Right ventricle myocardium superior (tissue), 1 donor: ENCODE data around the gene KIF16B. TPM values are rescaled to one million over a fixed set of nuclear protein-coding genes. Genes with fewer than 3 reads are reported as not detected.
"Not testable (repeated sequence)": the region's sequence is repeated elsewhere in the genome, so short reads cannot be mapped to it uniquely, and the experiment has no call there.

Experiments used
- ATAC-seq: fragments of 200-7000 bp; cut with Tn5 transposase; one replicate; pipeline ENCODE4 v1.9.1; 2020; ENCODE audit warnings: mild to moderate bottlenecking; ENCODE audit not compliant: poor library complexity
- DNase-seq: peaks from one replicate; pipeline ENCODE4 v3.0.0-alpha.2; 2020
- intact Hi-C: fragments of 100-400 bp; cut with DNase I; formaldehyde crosslinking; loops from one replicate; pipeline ENCODE4 v1.11.2; 2022
- total RNA-seq: library from RNA; stranded (reverse); fragmentation: NEBNext Ultra II Directional; extraction: Animal tissue kit (Norgen Biotek cat#: 25700); gene quantifications from one replicate; pipeline ENCODE4 v1.2.1, GENCODE V29; 2021
- donor health status: DM: no; HTN: yes; CAD: no; lungs with severe emphysema.

KIF16B gene
- total RNA-seq, 1 donor from 2014 or later: 18.3 TPM

DNA sequence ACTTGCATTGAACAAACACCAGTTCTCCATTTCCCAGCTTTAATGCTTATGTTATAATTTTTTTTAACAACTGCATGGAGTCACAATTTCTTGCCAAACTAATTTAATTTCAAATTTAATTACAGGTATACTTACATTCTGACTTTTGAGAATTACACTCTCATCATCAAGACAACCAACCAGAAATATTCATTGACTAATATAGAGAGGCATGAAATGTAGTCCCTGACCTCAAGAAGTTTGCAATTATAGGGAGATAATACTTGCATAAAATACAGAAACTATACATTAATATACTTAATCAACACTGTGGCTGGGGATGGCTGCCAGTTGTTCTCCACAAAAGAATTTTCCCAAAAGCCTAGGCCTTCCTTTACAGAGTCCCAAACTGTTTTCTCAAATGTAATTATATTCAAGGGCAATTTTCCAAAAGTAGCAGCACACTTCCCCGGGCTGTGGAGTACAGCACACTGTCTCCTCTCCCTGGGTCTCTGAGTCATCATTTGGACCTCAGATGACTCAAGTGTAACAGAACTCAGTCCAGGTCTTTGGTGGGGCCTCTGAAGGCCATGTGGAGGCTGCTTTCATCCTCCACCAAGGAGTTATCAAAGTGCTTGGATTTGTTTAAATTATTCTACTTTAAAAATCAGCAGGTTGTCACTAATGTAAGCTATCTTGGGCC, 114.1 kb downstream of the KIF16B start:
- ATAC-seq (peak; percentile 94), DNase-seq (peak; percentile 39)
- intact Hi-C loops: no loop called here

DNA sequence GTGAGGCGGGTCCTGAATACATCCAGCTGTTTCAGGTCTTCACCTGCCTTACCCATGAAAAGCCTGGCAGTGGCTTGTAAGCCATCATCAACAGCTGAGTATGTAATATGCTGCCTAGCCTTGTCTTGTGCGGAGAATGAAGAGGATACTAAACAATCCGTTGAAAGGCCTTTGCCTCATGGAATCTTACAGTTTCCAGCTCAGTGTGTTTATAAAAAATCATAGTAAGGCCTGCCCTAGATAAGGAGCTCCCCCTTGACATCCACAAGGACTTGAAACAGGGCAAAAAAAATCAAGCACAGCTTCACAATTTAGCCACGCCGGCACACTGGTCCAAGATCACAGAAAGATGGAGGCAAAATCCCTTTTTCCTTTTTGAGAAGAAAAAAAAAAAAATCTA, 115.7 kb downstream of the KIF16B start:
- DNase-seq (no peak), ATAC-seq (no peak)
- intact Hi-C loops: no loop called here

DNA sequence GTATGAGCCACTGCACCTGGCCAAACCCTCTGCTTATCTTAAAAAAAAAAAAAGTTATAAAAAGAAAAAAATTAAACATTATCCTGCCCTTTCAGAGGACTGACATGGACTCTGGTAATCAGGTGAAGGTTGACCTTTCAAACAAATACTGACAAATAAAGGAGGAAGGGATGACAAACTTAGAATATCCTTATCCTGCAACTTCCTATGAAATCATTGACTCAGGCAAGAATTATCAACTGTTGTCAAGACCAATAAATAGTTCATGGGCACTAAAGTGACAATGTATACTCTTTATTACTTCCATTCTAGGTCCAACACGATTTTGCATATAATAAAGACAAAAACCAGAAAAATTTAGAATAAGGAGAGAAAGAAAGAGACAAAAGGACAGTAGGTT, 117.9 kb downstream of the KIF16B start:
- intact Hi-C loops: no loop called here
- DNase-seq (no peak), ATAC-seq (no peak)

GRCh38 chr20:16451982-16452381, 121.3 kb downstream of the KIF16B start:
- intact Hi-C loops: no loop called here
- no peak for DNase-seq
- ATAC-seq: peak; percentile 57

DNA sequence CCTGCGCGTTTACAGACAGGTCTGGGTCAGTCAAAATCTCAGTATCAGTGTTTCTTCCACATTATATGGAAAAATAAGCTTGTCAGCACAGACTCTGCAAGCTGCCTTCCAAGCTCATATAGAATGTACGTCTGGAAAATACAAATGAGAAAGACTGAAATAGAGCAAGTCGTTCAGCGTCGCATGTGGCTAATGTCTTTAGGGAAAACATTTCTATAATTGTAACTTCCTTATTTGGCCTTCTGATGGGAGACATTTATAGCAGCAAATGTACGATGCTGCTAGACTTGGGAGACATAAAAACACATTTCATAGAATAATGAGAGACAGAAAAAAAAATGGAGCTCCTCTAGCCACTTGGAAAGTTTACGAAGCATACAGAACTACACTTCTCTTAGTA, 122.2 kb downstream of the KIF16B start:
- DNase-seq (no peak), ATAC-seq (no peak)
- intact Hi-C loops: no loop called here

DNA sequence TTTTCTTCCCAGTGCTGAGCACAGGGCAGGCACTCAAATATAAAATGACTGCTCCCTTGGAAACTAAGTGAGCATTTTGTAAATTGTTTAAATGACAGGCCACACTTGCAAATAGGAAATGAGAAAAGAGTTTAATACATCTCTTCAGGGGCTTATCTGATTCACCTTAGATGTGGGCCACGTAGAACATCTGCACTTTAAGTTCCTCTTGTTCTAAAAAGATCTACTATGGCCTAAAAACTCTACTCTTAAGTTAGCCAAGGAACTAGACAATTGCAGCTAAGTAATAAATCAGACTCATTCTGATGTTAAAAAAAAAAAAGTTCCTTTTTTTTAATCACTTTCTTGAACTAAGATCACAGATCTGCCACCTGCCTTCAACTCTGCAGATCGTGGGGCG, 126.3 kb downstream of the KIF16B start:
- intact Hi-C loops: no loop called here
- ATAC-seq: no peak
- no peak for DNase-seq

GRCh38 chr20:16446246-16446645, 127.0 kb downstream of the KIF16B start:
- no peak for DNase-seq
- no peak for ATAC-seq
- intact Hi-C loops: no loop called here

DNA sequence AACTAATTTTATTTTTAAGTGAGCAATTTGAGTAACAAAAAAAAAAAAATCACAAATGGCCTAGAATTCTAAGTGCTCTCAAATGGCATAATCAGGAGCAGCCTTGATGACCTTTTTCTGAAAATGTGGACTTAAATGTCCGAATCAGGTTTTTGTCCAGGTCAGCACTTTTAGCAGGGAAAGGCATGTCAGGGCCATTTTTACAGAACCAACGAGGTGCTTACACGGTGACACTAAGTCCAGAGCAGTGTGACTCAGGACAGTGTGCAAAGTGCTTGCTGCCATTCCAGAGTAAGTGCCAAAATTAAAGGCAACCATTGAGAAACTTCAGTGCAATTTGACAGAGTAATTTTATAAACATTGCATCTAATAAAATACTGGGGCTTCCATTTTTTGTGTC, 127.8 kb downstream of the KIF16B start:
- DNase-seq (no peak), ATAC-seq (no peak)
- intact Hi-C loops: no loop called here

DNA sequence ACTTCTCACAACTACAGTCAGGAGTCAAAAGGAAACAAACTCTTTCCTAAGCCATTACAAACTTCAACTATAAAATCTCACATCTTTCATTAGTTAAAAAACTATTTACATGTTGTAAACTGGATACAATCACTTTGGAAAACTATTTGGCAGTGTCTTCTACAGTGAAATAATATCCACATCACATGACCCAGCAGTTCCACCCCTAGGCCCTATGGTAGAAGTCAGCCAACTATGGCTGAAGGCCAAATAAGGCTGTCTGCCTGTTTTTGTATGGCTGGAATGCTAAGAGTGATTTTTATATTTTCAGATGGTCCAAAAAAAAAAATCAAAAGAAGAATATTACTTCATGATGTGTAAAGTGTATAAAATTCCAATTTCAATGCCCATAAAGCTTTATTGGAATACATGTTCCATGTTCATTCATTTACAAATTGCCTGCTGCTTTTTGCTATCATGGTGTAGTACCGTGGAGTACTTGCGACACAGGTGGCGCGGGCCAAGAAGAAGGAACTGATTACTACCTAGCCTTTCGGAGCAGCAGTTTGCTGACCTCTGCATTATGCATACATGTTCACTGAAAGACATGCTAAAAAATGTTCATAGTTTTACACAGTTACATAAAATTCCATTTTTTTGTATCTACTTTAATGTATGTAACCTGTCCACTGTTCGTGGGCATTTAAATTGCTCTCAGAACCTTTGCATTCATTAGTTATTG, 129.0 kb downstream of the KIF16B start:
- intact Hi-C loops: no loop called here
- peak; percentile 34 for DNase-seq
- peak; percentile 84 for ATAC-seq

DNA sequence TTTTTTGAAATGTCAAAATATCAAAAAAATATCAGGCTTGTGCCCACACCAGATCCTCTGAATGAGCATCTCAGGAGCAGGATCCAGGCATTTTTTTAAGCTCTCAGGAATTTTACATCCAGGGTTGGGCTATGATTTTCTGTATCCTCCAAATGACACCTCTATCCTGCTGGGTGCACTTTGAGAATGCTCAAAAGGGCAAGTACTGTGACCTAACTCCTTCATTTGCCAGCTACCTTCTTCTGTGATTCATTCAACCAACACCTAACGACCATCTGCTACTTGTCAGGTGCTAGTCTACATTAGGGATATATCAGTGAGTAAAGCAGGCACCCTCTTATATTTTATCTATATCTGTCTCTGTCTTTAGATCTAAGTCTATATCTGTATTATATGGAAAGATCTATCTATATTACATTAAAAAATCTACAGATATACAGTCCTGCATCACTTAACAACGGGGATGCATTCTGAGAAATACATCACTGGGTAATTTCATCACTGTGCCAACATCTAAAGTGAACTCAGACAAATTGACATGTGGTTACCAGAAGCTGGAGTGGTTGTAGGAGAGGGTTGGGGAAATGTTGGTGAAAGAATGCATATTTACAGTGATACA, 131.6 kb downstream of the KIF16B start:
- intact Hi-C loops: no loop called here

DNA sequence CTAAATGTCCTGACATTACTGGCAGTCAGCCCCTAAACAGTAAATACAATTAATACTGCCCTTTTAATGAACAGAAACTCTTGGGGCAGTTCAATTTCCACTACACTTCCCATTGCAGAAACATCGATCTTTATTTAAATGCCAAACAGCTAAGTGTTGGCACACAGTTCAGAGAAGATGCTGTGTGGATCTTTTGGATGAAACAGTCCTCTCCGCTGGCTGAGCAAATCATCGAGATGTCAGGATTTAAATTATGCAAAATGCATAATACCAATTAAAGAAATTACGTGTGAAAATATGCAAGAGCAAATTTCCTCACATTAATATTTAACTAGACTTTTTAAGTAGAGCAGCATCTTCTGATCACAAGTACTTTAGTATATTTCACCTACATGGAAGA, 132.6 kb downstream of the KIF16B start:
- ATAC-seq (no peak), DNase-seq (no peak)
- intact Hi-C loops: no loop called here

More for the DNA sequence above, 131.6 kb downstream of the KIF16B start:
- no peak for DNase-seq
- no peak for ATAC-seq

- intact Hi-C loops, ATAC-seq, DNase-seq: not testable (repeated sequence)
Observed at GRCh38 chr20:16439540-16439939, 133.7 kb downstream of the KIF16B start.

- no peak for DNase-seq
- intact Hi-C loops: no loop called here
- peak; percentile 91 for ATAC-seq
Observed at GRCh38 chr20:16438100-16438499, 135.1 kb downstream of the KIF16B start.

DNA sequence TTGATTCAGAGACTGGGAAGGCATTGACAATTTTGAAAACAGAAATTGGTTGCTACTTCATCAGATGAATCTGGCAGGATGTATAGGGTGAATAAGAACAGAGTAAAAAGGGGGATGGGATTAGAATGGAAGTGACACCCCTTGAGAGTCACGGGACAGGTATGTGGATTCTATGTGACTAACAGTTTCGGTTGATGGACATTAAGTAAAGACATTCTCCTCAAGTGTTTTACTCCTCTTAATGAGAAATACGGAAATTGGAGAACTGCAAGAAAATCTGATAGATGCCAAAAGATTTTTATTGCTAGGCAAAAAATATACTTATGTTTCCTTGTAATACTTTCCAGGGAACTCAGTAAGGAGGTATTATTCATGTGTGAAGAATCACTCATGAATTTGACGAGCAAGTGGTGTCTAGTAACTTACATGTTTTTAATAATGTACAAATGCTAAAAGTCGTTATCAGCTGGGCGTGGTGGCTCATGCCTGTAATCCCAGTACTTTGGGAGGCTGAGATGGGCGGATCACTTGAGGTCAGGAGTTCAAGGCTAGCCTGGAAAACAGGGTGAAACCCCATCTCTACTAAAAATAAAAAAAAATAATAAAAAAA, 135.8 kb downstream of the KIF16B start:
- intact Hi-C loops: no loop called here
- no peak for DNase-seq
- ATAC-seq: no peak

GRCh38 chr20:16434062-16434664, 139.1 kb downstream of the KIF16B start:
- intact Hi-C loops: no loop called here
- DNase-seq (peak; percentile 68), ATAC-seq (no peak)

DNA sequence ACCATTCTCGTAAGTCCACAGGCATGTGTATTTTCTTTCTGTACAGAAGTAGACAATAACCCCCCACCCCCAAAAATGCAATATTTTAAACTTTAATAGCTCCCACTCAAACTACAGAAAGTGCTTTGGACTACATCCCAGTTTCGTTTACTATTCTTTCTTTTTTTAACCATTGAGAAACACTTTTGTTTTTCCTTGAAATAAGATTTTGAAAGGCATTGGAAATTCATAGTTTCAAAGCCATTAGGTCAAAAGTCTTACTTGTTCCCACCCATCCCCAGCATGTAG, 140.0 kb downstream of the KIF16B start:
- ATAC-seq (no peak), DNase-seq (no peak)
- intact Hi-C loops: no loop called here

DNA sequence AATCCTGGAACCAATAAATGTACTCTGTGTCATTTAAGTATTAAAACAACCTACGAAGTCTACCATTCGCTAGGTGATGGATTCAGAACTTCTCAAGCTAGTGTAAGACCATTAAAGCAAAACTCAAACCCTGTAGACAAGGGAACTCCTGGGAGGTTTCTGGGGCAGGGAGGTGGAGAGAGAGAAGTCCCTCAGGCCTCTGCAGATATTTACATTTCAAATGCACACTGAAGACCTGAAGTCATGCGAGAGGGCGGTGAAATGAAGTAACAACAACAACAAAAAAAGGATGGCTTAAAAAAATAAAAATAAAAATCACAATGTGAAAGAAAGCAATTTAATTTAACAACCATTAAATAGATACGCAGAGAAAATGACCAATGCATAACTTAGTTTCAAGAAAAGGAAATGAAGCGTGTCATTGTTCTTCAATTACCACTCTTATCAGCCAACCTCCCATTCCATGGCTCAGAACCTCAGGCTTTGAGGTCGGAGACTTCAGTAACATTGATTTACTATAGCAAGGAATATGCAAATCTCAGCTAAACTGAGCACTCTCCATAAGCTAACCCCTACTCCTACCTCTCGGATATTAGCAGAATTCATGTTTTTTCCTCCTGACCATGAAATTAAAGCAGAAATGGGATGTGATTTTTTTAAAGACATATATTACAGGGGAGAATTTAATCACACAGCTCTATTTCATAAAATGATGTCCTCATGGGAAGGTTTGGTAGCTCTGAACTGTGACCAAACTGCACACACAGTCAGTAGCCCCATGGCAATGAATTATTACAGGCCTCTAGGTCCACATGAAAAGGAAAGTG, 140.6 kb downstream of the KIF16B start:
- intact Hi-C loops: no loop called here
- DNase-seq (no peak), ATAC-seq (no peak)

GRCh38 chr20:16428112-16428511, 145.1 kb downstream of the KIF16B start:
- ATAC-seq (peak; percentile 52), DNase-seq (no peak)
- intact Hi-C loops: no loop called here

- ATAC-seq (no peak), DNase-seq (no peak)
- intact Hi-C loops: no loop called here
Observed at GRCh38 chr20:16427571-16427970, 145.7 kb downstream of the KIF16B start.
